ENCODE data around the gene IFNL3.
"Not testable (repeated sequence)": the region's sequence is repeated elsewhere in the genome, so short reads cannot be mapped to it uniquely, and the experiment has no call there.

The IFNL3 gene

DNA sequence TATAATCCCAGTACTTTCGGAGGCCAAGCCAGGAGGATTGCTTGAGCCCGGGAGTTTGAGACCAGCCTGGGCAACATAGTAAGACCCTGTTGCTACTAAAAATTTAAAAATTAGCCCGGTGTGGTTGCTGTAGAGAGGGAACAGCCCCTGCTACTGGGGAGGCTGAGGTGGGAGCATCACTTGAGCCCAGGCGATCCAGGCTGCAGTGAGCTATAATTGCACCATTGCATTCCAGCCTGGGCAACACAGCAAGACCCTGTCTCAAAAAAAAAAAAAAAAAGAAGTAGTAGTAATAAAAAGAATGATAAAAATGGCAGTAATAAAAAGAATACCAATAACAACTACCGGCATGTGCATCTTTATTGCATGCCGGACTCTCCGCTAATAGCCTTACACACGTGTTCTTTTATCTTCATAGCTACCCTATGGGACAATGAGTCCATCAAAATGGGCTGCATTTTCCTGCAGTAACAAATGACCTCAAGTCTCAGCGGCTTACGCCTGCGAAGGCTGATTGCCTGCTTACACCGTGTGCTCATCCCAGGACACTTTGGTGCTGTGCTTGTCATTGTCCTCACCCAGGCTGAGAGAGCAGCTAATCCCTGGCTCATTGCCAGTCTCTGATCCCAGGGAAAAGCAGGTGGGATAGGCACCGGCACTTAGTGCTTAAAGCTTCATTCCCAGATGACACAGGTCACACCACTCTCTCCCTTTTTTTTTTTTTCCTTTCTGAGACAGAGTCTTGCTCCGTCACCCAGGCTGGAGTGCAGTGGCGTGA, 26.4 kb downstream of the IFNL3 start:
- TF ChIP-seq POLR2AphosphoS5 (IDR thresholded peaks at IDR 0.05; ENCODE audit: low read depth, low read length) (no peak), SPI1 (IDR thresholded peaks at IDR 0.05; ENCODE audit: low read depth, low read length) (no peak), POLR2A (IDR thresholded peaks at IDR 0.05; ENCODE audit: low read depth, low read length) (no peak), TAF1 (IDR thresholded peaks at IDR 0.05; ENCODE audit: low read depth, low read length) (no peak), POU2F2 (IDR thresholded peaks at IDR 0.05; ENCODE audit: low read depth, low read length) (no peak), PAX5 (IDR thresholded peaks at IDR 0.05; ENCODE audit: insufficient read depth, low read length, severe bottlenecking) (no peak)
- no peak for DNase-seq (ENCODE audit: insufficient read length, low spot score)
- FAIRE-seq: no peak

- FAIRE-seq (no peak), DNase-seq (ENCODE audit: insufficient read length, low spot score) (no peak)
- TF ChIP-seq POLR2A (IDR thresholded peaks at IDR 0.05; ENCODE audit: low read depth, low read length) (no peak), SPI1 (IDR thresholded peaks at IDR 0.05; ENCODE audit: low read depth, low read length) (no peak), POU2F2 (IDR thresholded peaks at IDR 0.05; ENCODE audit: low read depth, low read length) (no peak), POLR2AphosphoS5 (IDR thresholded peaks at IDR 0.05; ENCODE audit: low read depth, low read length) (no peak), TAF1 (IDR thresholded peaks at IDR 0.05; ENCODE audit: low read depth, low read length) (no peak), PAX5 (IDR thresholded peaks at IDR 0.05; ENCODE audit: insufficient read depth, low read length, severe bottlenecking) (no peak)
Measured at GRCh38 chr19:39217094-39217493, 27.7 kb downstream of the IFNL3 start.

GRCh38 chr19:39215323-39215722, 29.5 kb downstream of the IFNL3 start:
- not testable (repeated sequence) for DNase-seq (ENCODE audit: insufficient read length, low spot score); FAIRE-seq

GRCh38 chr19:39212375-39212742, 32.4 kb downstream of the IFNL3 start:
- FAIRE-seq (no peak), DNase-seq (ENCODE audit: insufficient read length, low spot score) (no peak)
- no peak for TF ChIP-seq POLR2AphosphoS5 (IDR thresholded peaks at IDR 0.05; ENCODE audit: low read depth, low read length)
- TF ChIP-seq TAF1 (IDR thresholded peaks at IDR 0.05; ENCODE audit: low read depth, low read length): no peak
- no peak for TF ChIP-seq PAX5 (IDR thresholded peaks at IDR 0.05; ENCODE audit: insufficient read depth, low read length, severe bottlenecking)
- no peak for TF ChIP-seq POLR2A (IDR thresholded peaks at IDR 0.05; ENCODE audit: low read depth, low read length)
- no peak for TF ChIP-seq POU2F2 (IDR thresholded peaks at IDR 0.05; ENCODE audit: low read depth, low read length)
- no peak for TF ChIP-seq SPI1 (IDR thresholded peaks at IDR 0.05; ENCODE audit: low read depth, low read length)

- no peak for DNase-seq (ENCODE audit: insufficient read length, low spot score)
- TF ChIP-seq POLR2AphosphoS5 (IDR thresholded peaks at IDR 0.05; ENCODE audit: low read depth, low read length) (no peak), POU2F2 (IDR thresholded peaks at IDR 0.05; ENCODE audit: low read depth, low read length) (no peak), TAF1 (IDR thresholded peaks at IDR 0.05; ENCODE audit: low read depth, low read length) (no peak), SPI1 (IDR thresholded peaks at IDR 0.05; ENCODE audit: low read depth, low read length) (no peak), PAX5 (IDR thresholded peaks at IDR 0.05; ENCODE audit: insufficient read depth, low read length, severe bottlenecking) (no peak)
- FAIRE-seq: no peak
Measured at GRCh38 chr19:39211731-39212374, 33.0 kb downstream of the IFNL3 start.

- DNase-seq (ENCODE audit: insufficient read length, low spot score) (no peak), FAIRE-seq (no peak)
- TF ChIP-seq POLR2A (IDR thresholded peaks at IDR 0.05; ENCODE audit: low read depth, low read length) (no peak), PAX5 (IDR thresholded peaks at IDR 0.05; ENCODE audit: insufficient read depth, low read length, severe bottlenecking) (no peak), TAF1 (IDR thresholded peaks at IDR 0.05; ENCODE audit: low read depth, low read length) (no peak), POU2F2 (IDR thresholded peaks at IDR 0.05; ENCODE audit: low read depth, low read length) (no peak), POLR2AphosphoS5 (IDR thresholded peaks at IDR 0.05; ENCODE audit: low read depth, low read length) (no peak), SPI1 (IDR thresholded peaks at IDR 0.05; ENCODE audit: low read depth, low read length) (no peak)
Measured at GRCh38 chr19:39209196-39209595, 35.6 kb downstream of the IFNL3 start.

DNA sequence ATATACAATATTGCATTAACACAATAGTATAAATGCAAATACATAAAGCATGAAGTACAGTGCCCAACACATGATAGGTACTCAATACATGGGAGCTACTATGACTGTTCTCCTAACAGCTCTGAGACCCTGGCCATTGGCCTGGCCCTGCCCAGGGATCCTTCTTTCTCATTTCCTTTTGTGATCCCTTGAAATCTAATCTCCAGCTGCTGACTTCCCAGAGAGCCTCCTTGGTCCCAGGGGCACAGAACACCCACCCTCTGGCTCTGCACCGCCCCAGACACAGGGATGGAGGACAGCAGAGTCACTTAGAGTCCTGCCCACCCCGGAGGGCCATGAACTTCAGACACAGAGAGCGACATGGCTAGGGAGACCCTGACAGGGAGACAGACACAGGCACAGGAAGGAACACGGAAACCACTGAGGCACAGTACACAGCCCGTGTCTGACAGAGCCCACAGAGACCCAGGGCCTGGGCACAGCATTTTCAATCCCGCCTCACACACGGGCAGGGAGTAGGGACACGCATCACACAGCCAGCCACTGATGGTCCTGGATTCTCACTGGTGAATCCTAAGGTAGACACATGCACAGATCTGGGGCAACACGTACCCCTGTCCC, 36.5 kb downstream of the IFNL3 start:
- FAIRE-seq (no peak), DNase-seq (ENCODE audit: insufficient read length, low spot score) (no peak)
- TF ChIP-seq SPI1 (IDR thresholded peaks at IDR 0.05; ENCODE audit: low read depth, low read length) (no peak), POLR2AphosphoS5 (IDR thresholded peaks at IDR 0.05; ENCODE audit: low read depth, low read length) (no peak)

DNA sequence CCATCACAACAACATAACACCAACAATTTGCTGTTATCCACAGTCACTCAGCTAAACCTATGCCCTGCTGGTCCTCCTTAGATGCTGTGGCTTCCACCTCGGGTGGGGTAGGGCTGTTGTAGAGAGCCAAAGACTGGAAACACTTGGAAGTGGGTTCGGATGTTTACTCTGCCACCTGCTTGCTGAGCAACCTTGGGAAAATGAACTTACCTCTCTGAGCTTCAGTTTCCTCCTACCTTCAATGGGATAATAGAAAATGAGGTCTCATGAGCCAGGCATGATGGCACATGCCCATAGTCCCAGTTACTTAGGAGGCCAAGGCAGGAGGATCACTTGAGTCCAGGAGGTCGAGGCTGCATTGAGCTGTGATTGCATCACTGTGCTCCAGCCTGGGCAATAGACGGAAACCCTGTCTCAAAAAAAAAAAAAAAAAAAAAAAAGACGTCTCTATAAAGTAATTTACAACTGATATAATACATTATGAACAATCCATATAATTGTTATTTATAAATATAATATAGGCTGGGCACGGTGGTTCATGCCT, 37.4 kb downstream of the IFNL3 start:
- TF ChIP-seq POLR2AphosphoS5 (IDR thresholded peaks at IDR 0.05; ENCODE audit: low read depth, low read length) (no peak), SPI1 (IDR thresholded peaks at IDR 0.05; ENCODE audit: low read depth, low read length) (no peak), POLR2A (IDR thresholded peaks at IDR 0.05; ENCODE audit: low read depth, low read length) (no peak), PAX5 (IDR thresholded peaks at IDR 0.05; ENCODE audit: insufficient read depth, low read length, severe bottlenecking) (no peak), TAF1 (IDR thresholded peaks at IDR 0.05; ENCODE audit: low read depth, low read length) (no peak), POU2F2 (IDR thresholded peaks at IDR 0.05; ENCODE audit: low read depth, low read length) (no peak)
- no peak for FAIRE-seq
- no peak for DNase-seq (ENCODE audit: insufficient read length, low spot score)

- FAIRE-seq: no peak
- no peak for DNase-seq (ENCODE audit: insufficient read length, low spot score)
- no peak for TF ChIP-seq TAF1 (IDR thresholded peaks at IDR 0.05; ENCODE audit: low read depth, low read length)
- no peak for TF ChIP-seq POU2F2 (IDR thresholded peaks at IDR 0.05; ENCODE audit: low read depth, low read length)
Measured at GRCh38 chr19:39206122-39206521, 38.7 kb downstream of the IFNL3 start.

DNA sequence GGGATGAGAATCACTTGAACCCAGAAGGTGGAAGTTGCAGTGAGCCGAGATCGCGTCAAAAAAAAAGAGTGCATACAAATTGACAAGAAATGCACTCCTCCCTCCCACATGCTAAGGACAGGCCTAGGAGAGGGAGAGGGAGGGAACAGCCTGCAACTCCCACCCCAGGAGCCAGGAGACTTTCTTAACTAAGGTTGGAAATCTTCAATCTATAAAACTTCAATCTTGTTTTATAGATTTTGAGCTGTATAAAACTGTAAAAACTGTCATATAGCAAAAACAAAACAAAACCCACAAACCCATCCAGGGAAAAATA, 39.4 kb downstream of the IFNL3 start:
- no peak for DNase-seq (ENCODE audit: insufficient read length, low spot score)
- no peak for FAIRE-seq
- TF ChIP-seq TAF1 (IDR thresholded peaks at IDR 0.05; ENCODE audit: low read depth, low read length): no peak
- TF ChIP-seq POLR2AphosphoS5 (IDR thresholded peaks at IDR 0.05; ENCODE audit: low read depth, low read length): no peak
- no peak for TF ChIP-seq PAX5 (IDR thresholded peaks at IDR 0.05; ENCODE audit: insufficient read depth, low read length, severe bottlenecking)
- TF ChIP-seq SPI1 (IDR thresholded peaks at IDR 0.05; ENCODE audit: low read depth, low read length): no peak
- no peak for TF ChIP-seq POLR2A (IDR thresholded peaks at IDR 0.05; ENCODE audit: low read depth, low read length)
- TF ChIP-seq POU2F2 (IDR thresholded peaks at IDR 0.05; ENCODE audit: low read depth, low read length): no peak

Measured in GM12891 (cell line).